Ascending aorta (tissue), 2 donors: ENCODE data around the gene MCTP2. TPM values are rescaled to one million over a fixed set of nuclear protein-coding genes. Genes with fewer than 3 reads are reported as not detected.

ENCODE experiments used
- DNase-seq, 2 donors: peaks; one replicate each; pipeline ENCODE4 v3.0.0-alpha.2; 2019; ENCODE audit warnings: low spot score in 2 of 2
- H3K27ac ChIP-seq, 2 donors: fragments of 200-600 bp; sonication (generic); one replicate each; pipeline ENCODE4 v1.5.1; 2016 to 2017; ENCODE audit warnings: mild to moderate bottlenecking in 1 of 2
- H3K27me3 ChIP-seq: fragments of 200-600 bp; sonication (generic); one replicate; pipeline ENCODE4 v1.5.1; 2017
- H3K36me3 ChIP-seq, 2 donors: fragments of 200-600 bp; sonication (generic); one replicate each; pipeline ENCODE4 v1.5.1; 2016
- H3K4me1 ChIP-seq, 2 donors: fragments of 200-600 bp; sonication (generic); one replicate each; pipeline ENCODE4 v1.5.1; 2016 to 2017; ENCODE audit warnings: mild to moderate bottlenecking in 1 of 2
- H3K4me3 ChIP-seq, 2 donors: fragments of 200-600 bp; sonication (generic); one replicate each; pipeline ENCODE4 v1.5.1; 2016 to 2017; ENCODE audit warnings: mild to moderate bottlenecking in 1 of 2
- H3K9me3 ChIP-seq, 2 donors: fragments of 200-600 bp; sonication (generic); one replicate each; pipeline ENCODE4 v1.5.1; 2016
- CTCF ChIP-seq, 3 experiments: fragments of 200-600 bp in 2 of 3; fragments of 450-650 bp in 1 of 3; sonication (generic) in 2 of 3; IDR thresholded peaks; one replicate each; pipeline ENCODE4 v1.5.1; 2016 to 2019; ENCODE audit warnings: antibody characterized with exemption in 3 of 3, mild to moderate bottlenecking in 1 of 3, moderate library complexity in 1 of 3
- intact Hi-C: fragments of 100-400 bp; cut with DNase I; formaldehyde crosslinking; loops from one replicate; pipeline ENCODE4 v1.15.1; 2023
- total RNA-seq: library from RNA; depleted of rRNA; stranded (reverse); fragments of >200 nt; gene quantifications from one replicate; pipeline ENCODE4 v1.1.0, GENCODE V29; 2016

The MCTP2 gene
- total RNA-seq, 1 donor from 2014 or later: 25.5 TPM

- no peak for TF ChIP-seq CTCF (IDR thresholded peaks at IDR 0.05)
- H3K4me1 ChIP-seq: no peaks in the 10 kb centered on the region
- no peaks in the 10 kb centered on the region for H3K9me3 ChIP-seq
- DNase-seq: no peak
- intact Hi-C loops: no loop called here
- no peaks in the 10 kb centered on the region for H3K36me3 ChIP-seq
- H3K27ac ChIP-seq: no peak overlapping the region
- H3K27me3 ChIP-seq: no peaks in the 10 kb centered on the region
- H3K4me3 ChIP-seq: no peak overlapping the region
These were observed 139.0 kb downstream of the MCTP2 start for GRCh38 chr15:94370206-94370935.

GRCh38 chr15:94370936-94371285, 139.6 kb downstream of the MCTP2 start:
- intact Hi-C loops: no loop called here
- H3K27ac ChIP-seq: no peak overlapping the region
- H3K9me3 ChIP-seq: no peaks in the 10 kb centered on the region
- no peaks in the 10 kb centered on the region for H3K4me1 ChIP-seq
- H3K36me3 ChIP-seq: no peaks in the 10 kb centered on the region
- TF ChIP-seq CTCF (IDR thresholded peaks at IDR 0.05): no peak
- H3K4me3 ChIP-seq: no peak overlapping the region
- H3K27me3 ChIP-seq: no peaks in the 10 kb centered on the region
- DNase-seq: no peak

DNA sequence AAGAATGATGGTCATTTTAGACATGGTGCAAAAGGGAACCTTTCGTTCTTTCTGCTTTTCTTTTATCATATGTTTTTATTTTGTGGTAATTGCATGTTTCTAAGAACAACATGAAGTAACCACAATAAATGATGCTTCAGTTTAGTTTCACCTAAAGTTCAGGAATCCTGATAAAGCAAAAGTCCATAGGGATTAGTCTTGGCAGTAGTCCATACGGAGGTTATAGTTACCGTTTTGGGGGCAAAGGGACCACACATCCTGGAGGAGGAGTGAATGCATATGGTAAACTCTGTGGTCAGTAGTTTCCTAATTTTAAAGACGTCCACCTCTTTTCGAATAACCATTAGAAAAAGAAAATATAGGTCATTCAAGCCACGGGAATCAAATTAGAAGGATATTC, 141.5 kb downstream of the MCTP2 start:
- Histone ChIP-seq H3K4me1 (no peaks in the 10 kb centered on the region), H3K4me3 (no peak overlapping the region), H3K27ac (no peak overlapping the region), H3K36me3 (no peaks in the 10 kb centered on the region), H3K9me3 (no peaks in the 10 kb centered on the region), H3K27me3 (no peaks in the 10 kb centered on the region)
- no peak for DNase-seq
- intact Hi-C loops: no loop called here
- no peak for TF ChIP-seq CTCF (IDR thresholded peaks at IDR 0.05)

DNA sequence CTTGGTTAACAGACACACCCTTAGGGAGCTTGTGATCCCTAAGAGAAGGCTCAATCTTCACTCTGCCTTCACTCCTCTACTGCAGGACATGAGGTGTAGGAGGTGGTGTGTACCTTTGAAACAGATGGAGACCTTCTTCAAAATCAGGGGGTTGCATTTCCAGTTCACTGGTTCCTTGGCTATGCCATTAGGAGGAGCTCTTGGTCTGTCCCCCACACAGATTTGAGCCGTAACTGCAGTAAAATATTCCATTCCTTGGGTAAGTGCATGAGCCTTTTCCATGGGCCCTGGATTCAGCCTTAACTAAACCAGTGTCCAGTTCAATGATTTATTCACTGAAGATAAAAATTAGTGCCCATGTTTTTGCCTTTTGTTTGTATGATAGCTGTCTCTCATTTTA, 144.6 kb downstream of the MCTP2 start:
- intact Hi-C loops: no loop called here
- Histone ChIP-seq H3K27ac (no peak overlapping the region), H3K9me3 (no peaks in the 10 kb centered on the region), H3K27me3 (no peaks in the 10 kb centered on the region), H3K4me1 (no peaks in the 10 kb centered on the region), H3K36me3 (no peaks in the 10 kb centered on the region), H3K4me3 (no peak overlapping the region)
- DNase-seq: no peak
- no peak for TF ChIP-seq CTCF (IDR thresholded peaks at IDR 0.05)

DNA sequence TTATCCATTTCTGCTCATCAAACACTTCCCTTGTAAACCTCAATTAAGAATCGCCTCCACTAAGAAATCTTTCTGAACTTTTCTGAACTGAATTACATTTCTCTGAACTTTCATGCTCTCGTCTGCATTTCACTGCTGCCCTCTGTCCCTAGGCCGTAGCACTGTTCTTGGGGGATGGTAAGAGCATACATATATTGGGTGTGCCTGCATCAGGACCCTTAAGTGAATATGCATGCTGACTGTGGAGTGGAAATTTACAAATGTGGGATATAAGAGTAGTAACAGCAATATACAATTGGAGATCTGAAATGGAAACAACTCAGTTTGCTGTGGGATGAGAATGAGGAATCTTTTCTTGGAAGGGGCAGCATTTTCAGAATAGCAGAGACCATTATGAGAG, 148.6 kb downstream of the MCTP2 start:
- H3K4me3 ChIP-seq: no peak overlapping the region
- intact Hi-C loops: no loop called here

More for the DNA sequence above, 148.6 kb downstream of the MCTP2 start:
- Histone ChIP-seq H3K27ac (no peak overlapping the region), H3K9me3 (no peaks in the 10 kb centered on the region), H3K4me1 (no peaks in the 10 kb centered on the region), H3K36me3 (no peaks in the 10 kb centered on the region), H3K27me3 (no peaks in the 10 kb centered on the region)
- no peak for DNase-seq
- no peak for TF ChIP-seq CTCF (IDR thresholded peaks at IDR 0.05)
